GM19395 (cell line): ENCODE data around the gene STX1B.

ENCODE experiments used
- ATAC-seq: cut with Tn5 transposase; IDR thresholded peaks from one replicate; pipeline ENCODE4 v1.9.1; 2021; ENCODE audit warnings: mild to moderate bottlenecking, moderate library complexity; ENCODE audit not compliant: unreplicated experiment

The STX1B gene

DNA sequence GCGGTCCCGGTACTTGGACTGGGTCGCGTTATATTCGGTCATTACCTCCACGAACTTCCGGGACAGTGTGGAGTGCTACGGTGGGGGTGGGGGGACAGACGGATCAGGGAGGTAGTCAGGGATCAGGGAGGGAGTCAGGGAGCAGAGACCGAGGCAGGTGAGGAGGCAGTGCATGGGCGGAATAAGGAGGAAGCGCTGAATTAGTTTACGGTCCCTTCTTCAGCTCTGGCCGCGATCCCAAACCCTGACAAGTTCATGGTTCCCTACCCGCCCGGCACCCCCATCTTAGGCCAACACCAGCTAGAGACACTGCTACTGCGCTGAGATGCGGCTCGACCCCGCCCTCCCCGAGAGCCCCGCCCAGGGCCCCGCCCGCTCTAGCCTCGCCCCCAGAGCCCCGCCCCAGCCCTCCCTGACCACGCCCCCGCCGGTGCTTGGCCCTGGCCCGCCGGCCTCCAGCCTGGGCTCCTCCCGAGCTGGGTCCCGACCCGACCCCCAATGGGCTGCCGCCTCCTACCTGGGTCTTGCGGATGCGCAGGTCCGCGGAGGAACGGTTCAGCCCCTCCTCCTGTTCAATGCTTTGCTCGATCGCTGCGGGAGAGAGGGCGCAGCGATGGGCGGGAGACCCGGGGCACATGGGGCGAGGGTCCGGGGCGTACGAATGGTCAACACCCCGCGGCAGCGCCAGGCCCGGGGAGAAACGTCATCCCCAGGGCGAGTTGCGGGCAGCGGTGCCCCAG lies 13.3 kb downstream of the STX1B start:
- peak; percentile 75 for ATAC-seq

DNA sequence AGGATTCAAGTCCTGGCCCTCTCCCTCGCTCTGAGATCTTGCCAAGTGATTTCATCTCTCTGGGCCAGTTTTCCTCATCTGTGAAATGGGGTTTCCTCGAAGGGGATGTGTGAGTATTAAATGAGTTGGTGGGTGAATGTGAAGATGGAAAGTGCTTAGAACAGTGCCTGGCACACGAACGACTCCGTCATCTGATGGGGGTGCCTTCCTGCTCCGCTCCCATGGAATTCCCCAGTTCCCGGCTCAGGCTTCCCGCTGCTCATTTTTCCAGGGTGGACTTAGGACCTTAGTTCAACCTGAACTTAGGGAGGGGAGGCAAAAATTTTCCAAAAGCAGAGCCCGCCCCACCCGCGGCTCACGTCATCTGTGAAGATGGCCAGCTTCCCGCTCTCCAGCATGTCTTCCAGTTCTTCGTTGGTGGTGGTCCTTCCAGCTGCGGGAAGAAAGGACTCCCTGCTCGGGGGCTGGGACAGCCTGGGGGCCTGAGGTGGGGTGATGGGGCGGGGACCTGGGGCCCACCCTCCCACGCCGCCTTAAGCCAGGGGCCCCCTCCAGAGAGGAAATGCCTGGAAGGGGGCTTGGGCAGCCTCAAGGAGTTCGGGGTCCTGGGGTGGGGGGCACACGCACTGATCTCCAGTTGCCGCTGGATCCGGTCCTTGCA lies 14.0 kb downstream of the STX1B start:
- ATAC-seq, result no peak

DNA sequence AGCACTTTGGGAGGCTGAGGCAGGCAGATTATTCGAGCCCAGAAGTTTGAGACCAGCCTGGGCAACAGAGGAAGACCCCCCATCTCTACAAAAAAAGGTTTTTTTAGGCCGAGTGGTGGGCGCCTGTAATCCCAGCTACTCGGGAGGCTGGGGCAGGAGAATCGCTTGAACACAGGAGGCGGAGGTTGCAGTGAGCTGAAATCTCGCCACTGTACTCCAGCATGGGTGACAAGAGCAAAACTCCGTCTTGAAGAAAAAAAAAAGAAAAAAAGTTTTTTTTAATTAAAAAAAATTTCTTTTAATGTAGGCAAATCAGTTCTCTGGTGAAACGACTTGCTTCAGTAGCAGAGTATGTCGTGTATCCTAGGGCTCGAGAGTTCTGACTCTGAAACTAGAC lies 14.5 kb downstream of the STX1B start:
- ATAC-seq, result no peak

DNA sequence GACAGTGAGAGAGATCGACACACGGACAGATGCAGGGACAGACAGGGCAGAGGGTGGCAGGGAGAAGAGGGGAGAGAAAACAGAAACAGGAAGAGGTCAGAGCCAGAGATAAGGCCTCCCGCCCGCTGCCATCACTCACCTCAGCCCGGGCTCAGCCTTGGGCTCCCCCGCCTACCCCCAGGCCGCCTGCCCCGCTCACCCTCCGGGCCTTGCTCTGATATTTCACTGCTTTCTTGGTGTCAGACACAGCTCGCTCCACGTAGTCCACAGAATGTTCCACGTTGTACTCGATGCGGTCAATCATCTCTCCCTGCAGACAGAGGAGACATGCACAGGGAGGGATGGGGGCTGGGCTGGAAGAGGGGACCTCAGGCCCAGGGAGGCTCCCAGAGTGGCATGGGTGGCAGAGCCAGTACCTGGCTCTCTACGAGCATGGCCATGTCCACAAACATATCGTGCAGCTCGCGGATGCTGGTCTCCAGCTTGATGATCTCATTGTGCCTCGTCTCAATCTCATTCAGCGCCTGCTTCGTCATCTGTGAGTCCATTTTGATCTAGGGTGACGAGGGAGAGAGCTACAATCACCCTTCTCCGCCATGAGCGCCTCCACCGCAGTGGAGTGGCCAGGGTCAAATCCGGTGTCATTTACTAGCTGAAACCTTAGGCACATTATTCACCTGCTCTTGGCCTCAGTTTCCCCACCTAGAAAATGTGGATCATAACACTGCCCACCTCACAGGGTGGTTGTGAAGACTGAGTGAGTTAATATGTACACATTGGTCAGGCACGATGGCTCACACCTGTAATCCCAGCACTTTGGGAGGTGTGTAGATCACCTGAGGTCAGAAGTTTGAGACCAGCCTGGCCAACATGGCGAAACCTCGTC lies 17.3 kb downstream of the STX1B start:
- ATAC-seq, result no peak

DNA sequence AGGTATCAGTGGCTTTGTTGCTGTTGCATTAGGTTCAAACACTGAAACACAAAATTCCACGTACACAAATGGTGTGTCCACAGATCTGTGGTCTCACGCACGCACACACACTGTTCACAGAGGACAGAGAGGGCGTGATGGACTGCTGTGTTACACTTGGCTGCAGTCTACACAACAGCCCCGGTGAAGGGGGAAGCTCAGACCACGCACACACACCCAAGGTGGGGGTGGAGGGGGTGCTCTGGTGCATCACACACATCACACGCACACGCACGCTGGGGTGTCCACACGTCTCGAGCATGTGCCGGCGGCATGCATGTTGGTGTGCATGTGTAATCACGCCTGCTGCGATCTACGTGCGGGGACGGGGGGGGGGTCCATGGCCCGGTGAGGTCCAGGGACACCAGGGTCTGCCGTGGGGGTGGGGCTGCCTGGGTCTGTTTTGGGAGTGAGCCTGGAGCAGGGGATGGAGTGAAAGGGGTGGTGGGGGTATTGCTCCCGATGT lies 18.1 kb downstream of the STX1B start:
- ATAC-seq, result no peak

DNA sequence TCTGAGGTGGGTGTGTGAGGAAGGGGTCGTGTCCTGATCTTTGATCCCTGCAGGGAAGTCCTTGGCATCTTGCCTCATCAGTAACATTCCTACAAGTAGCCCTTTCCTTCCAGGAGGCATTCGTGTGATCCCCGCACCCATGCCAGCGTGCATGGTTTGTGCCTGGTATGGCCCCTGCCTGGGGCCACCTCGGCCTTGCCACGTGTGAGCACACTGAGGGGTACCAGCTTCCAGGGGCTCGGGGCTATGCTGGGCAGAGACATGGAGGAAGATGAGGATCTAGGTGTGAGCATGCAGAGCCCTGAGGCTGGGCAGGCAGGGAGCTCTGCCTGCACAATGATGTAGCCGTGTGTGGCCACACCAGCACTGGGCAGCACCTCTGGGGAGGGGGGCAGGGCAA lies 19.4 kb downstream of the STX1B start:
- no peak for ATAC-seq

DNA sequence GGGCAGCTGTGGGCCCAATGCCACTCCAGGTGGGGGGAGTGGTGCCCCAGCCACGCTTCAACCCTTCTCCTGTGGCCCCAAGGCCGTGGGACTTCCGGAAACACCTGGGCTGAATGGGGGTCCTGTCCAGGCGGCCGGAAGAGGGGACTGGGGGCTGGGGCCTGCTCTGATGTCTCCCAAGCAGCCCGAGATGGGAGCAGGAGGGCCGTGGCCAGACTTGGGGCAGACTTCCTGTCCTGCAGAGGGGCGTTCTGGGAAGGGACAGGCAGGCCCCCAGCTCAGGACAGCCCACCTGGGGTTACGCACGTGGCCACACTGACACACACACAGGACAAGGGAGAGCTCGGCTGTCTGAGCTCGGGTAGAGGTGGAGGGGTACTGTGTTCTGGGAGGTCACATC lies 20.3 kb downstream of the STX1B start:
- ATAC-seq, result no peak

DNA sequence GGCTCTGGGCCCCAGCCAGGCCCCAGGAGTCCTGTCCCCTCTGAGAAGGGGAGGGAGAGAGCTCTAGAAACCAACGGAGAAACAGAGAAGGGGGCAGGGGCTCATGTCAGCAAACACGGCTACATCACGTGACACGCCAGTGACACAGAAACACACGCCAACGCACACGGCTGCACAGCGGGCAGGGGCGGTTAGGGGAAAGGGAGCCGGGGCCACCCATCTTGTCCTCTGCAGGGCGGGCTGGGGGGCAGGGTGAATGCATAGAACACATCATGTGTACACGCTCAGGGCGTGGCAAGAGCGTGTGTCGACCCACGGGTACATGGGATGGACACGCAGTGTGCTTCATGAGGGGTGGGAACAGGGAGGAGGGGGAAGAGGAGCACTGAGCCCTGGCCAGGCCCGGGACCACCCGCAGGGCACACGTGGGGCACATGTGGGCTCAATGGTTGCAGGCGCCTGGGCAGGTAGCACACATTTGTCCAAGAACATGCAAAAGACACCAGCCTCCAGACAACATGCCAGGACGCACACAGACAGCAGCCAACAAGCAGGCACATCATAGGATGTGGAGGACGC lies 20.9 kb downstream of the STX1B start:
- ATAC-seq, result no peak

DNA sequence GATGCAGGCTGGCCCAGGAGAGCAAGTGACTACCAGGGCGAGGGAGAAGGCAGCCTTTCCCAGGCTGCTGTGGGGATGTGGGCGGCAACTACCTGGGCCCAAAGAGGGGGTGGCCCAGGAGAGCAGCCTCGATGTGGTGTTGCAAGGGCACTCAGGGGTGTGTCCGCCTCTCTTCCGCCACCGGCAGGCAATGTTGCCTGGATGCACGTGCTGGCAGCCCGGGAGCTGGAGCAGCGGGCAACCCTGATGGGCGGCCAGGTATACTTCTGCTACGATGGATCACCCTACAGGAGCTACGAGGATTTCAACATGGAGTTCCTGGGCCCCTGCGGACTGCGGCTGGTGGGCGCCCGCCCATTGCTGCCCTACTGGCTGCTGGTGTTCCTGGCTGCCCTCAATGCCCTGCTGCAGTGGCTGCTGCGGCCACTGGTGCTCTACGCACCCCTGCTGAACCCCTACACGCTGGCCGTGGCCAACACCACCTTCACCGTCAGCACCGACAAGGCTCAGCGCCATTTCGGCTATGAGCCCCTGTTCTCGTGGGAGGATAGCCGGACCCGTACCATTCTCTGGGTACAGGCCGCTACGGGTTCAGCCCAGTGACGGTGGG lies 22.8 kb downstream of the STX1B start:
- ATAC-seq, result no peak

DNA sequence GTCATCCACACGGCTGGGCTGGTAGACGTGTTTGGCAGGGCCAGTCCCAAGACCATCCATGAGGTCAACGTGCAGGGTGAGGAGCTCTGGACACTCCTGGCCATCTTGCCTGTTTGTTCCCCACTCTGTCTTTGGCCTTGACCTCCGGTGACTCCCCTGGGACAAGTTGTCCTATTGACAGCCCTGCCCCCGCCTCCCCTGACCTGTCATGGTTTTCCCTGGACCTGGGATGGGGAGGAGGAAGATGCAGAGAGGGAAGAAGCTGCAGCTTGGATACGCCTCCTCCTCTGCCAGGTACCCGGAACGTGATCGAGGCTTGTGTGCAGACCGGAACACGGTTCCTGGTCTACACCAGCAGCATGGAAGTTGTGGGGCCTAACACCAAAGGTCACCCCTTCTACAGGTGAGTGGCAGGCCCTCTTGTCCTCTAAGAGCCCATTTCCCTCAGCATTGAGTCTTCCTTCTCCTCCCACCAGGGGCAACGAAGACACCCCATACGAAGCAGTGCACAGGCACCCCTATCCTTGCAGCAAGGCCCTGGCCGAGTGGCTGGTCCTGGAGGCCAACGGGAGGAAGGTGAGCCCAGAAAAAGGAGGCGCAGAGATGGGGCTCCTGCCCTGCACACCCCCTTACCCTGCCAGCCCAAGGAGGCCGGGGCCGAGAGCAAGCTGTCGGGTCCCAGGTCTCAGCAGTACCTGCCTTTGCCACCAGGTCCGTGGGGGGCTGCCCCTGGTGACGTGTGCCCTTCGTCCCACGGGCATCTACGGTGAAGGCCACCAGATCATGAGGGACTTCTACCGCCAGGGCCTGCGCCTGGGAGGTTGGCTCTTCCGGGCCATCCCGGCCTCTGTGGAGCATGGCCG lies 24.1 kb downstream of the STX1B start:
- ATAC-seq, result no peak

DNA sequence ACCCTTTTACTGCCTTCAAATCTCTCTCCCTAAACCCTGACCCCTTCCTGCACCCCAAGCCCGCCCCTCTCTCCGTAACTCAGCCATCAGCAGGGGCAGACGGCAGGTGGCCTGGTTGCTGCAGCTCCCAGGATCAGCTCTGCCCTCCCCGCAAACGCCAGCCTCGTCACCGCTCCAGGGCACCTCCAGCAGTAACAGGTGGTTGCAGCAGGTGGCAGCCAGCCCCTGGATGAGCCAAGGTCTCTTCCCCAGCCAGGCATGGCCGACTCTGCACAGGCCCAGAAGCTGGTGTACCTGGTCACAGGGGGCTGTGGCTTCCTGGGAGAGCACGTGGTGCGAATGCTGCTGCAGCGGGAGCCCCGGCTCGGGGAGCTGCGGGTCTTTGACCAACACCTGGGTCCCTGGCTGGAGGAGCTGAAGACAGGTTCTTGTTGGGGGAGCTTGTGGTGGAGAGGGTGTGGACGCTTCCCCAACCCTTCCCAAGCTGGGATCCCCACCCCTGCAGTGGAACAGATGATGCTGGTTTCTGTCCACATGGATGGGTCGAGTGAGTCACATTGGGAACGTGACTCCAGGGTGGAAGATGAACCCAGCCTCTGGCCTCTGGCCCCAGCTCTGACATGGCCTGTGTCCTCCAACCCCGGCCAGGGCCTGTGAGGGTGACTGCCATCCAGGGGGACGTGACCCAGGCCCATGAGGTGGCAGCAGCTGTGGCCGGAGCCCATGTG lies 24.9 kb downstream of the STX1B start:
- no peak for ATAC-seq

DNA sequence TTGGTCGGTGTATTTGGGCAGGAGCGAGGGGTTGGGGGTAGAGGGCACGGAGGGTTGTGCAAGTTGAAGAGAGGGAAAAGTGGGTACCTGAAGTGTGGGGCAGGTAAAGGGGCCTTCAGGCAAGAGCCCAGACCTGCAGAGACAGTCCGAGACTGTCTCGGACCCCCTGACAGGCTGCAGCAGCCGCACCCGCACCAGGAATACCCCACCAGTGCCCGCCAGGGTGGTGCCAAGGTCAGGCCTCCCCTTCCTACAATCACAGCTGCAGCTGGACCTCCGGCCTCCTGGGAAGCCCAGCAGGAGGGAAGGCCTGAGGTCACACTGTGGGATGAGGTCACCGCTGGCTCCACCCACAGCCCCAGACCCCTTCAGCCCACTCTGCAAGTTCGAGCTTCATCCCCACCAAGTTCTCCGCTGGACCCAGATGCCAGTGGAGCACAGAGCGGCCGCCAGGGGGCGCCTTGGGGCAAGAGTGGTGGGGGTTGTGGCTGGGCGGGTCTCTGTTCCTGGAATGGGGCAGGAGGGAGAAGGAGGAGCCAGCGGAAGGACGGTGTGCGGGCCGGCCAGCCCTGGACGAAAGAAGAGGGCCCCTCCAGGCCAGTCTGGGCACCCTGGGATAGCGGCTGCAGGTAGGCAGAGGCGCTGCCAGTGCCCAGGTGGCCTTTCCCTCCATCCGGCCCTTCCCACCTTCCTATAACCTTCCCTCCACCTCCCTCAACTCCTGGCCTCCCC lies 25.6 kb downstream of the STX1B start, which contains the start of gene HSD3B7:
HSD3B7 (plus strand) TSS at position 539 of the 732 bp plus-strand sequence. CDS start 452 bp downstream, outside the sequence.
- no peak for ATAC-seq

DNA sequence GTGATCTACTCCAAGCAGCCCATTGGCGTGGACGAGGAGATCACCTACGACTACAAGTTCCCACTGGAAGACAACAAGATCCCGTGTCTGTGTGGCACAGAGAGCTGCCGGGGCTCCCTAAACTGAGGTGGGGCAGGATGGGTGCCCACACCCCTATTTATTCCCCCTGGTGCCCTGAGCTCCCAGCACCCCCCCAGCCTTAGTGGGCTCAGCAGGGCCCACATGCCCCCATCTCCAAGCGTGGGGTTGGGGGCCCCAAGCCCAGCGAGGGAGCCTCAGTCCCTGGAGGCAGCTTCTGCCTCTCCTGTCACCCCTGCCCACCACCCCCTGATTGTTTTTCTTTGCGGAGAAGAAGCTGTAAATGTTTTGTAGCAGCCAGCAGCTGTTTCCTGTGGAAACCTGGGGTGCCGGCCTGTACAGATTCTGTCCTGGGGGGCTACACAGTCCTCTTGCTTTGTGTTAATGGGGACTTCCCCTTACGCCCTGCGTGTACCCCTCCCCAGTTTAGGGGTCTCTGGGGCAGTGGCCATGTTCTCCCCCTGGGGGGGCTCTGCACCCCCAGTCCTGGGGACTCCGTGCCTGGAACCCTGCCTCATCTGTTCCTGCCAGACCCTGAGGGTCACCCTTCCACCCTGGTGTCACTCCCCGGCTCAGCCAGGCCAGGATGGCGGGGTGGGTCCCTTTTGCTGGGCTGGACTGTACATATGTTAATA lies 26.4 kb downstream of the STX1B start:
- no peak for ATAC-seq

DNA sequence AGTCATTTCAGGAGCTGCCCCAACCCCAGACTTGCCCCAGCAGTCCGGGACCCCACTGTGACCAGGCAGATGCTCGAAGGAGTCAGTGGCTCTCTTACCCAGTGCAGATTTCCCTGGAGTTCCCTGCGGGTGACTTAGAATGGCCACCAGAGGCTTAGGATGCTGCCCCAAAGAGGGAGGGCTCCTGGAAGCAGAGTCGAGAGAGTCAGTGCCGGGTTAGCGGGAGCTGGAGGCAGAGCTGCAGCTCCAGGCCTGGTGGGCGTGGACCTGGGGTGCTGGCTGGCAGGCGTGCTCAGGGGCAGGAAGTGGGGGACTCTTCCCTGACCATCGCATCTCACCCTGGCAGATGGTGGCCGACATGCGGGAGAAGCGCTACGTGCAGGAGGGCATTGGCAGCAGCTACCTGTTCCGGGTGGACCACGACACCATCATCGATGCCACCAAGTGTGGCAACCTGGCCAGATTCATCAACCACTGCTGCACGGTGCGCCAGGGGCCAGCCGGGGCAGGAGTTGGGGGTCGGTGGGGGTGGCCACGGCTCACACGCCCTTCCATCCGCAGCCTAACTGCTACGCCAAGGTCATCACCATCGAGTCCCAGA lies 27.0 kb downstream of the STX1B start:
- ATAC-seq, result no peak

DNA sequence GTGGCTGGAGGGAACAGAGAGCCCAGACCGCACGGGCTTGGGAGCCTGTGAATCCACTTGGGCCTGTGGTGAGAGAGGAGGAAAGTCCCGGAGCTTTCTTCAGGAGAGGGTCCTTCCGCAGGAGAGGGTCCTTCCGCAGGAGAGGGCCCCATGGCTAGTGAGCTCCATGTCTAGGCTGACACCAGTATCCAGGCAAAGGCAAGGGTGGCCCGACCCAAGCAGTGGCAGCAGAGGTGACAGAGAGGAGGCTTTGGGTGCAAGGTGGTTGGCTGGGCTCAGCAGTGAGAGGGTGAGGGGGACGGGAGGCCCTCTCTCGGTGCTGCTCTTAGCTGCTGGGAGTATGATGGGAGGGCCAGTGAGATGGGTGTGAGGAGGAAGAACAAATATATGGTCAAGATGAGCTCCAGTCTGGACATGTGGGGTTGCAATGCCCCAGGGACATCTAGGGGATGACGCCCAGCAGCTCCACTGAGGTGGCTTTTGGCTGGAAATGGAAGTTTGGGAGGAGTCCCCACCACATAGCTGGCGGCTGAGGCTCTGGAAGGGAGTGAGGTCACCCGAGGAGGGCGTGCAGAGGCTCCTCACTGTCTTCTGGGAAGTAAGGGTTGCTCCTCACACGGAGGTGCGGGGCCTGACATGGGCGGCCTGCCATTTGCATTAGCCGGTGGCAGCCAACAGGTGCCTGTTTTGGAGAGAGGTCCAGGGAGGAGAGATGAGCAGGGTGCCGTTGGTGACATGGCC lies 27.7 kb downstream of the STX1B start:
- ATAC-seq, result no peak

DNA sequence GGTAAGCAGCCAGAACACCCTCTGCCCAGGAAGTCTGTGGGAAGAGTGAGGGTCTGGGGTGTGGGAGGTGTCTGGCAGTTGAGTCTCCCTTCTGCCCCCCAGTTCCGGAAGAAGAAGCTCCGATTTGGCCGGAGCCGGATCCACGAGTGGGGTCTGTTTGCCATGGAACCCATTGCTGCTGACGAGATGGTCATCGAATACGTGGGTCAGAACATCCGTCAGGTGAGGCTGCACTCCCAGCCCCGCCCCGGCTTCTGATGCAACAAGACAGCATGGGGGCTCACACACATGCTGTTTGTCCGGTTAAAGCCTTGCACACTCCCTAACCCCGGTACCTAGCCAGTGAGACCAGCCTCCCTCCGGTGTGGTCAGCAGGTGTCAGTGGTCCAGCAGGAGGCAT lies 29.5 kb downstream of the STX1B start:
- no peak for ATAC-seq

DNA sequence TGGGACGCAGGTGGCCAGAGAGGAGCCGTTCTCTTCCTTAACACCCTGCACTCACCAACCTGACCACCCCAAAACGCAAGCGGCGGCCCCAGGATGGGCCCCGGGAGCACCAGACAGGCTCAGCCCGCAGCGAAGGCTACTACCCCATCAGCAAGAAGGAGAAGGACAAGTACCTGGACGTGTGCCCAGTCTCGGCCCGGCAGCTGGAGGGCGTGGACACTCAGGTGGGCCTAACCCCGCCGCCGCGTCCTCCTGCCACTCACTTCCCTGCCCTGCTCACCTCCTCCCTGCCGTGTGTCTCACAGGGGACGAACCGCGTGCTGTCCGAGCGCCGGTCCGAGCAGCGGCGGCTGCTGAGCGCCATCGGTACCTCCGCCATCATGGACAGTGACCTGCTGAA lies 30.0 kb downstream of the STX1B start:
- ATAC-seq, result no peak
